ENCODE results near the gene CPZ. TPM values are rescaled to one million over a fixed set of nuclear protein-coding genes. Genes with fewer than 3 reads are reported as not detected.

The CPZ gene
- total and polyA plus RNA-seq, 2 donors: 54.1 to 86.5 TPM

DNA sequence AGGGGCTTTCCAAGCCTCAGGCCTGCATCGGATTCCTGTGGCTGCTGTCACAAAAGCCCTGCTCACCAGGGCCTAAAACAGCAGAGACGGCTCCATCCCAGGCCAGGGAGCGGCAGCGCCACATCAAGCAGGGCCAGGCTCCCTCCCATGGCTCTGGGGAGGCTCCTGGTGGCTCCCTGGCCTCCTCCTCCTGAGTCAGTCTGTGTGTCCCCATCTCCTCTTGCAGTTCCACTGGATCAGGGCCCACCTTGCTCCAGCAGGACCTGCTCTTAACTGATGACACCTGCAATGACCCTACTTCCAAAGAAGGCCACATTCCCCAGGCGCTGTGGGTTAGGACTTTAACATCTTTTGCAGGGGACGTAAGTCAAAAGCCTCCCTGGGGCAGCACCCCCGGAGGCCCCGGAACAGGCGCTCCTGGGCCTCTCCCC is 51.9 kb downstream of the CPZ start:
- H3K4me1 ChIP-seq (ENCODE audit: insufficient read depth): no peaks in the 10 kb centered on the region
- 82% methylated on average over 9 of the region's 9 CpGs for WGBS
- no peak overlapping the region for H3K4me3 ChIP-seq (ENCODE audit: low read depth, low read length)
- H3K36me3 ChIP-seq (ENCODE audit: insufficient read depth): no peaks in the 10 kb centered on the region
- DNase-seq (ENCODE audit: extremely low spot score): no peak
- no peak overlapping the region for H3K27ac ChIP-seq (ENCODE audit: low read depth)

DNA sequence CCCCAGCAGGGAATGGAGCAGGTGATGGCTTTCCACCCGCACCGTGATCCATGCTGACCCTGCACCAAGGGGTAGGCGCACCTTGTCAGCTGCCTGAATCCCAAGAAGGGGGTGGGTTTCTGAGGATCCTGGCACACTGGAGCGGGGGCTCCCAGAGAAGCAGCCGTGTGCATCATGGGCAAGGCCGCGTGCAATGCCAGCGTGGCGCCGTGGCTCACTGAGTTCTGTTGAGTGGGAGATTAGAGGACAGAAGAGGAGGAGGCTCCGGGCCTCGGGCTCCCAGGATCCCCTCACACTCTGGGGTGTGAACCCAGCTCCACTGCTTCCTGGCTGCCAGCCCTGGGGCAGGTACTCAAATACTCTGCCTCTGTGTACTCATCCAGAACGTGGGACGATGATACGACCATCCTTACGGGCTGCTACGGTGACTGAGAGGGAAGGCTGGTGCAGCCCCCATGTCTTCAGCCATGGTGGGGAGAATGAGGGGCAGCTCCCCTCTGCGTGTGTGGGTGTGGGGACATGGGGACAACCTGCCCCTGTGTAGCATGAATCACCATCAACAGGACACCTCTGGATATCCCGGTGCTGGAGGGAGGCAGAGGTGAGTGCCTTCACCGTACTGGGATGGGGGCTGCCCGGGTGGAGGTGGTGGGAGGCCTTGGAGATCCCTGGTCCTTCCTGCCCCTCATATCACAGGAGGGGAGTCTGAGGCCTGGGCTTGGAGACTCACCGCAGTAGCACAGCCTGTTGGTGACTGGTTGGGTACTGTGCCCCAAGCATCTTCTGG is 52.6 kb downstream of the CPZ start:
- H3K4me1 ChIP-seq (ENCODE audit: insufficient read depth): no peaks in the 10 kb centered on the region
- H3K36me3 ChIP-seq (ENCODE audit: insufficient read depth): no peaks in the 10 kb centered on the region
- WGBS: 90% methylated on average over 22 of the region's 22 CpGs
- H3K27ac ChIP-seq (ENCODE audit: low read depth): no peak overlapping the region
- DNase-seq (ENCODE audit: extremely low spot score): no peak
- no peak overlapping the region for H3K4me3 ChIP-seq (ENCODE audit: low read depth, low read length)

DNA sequence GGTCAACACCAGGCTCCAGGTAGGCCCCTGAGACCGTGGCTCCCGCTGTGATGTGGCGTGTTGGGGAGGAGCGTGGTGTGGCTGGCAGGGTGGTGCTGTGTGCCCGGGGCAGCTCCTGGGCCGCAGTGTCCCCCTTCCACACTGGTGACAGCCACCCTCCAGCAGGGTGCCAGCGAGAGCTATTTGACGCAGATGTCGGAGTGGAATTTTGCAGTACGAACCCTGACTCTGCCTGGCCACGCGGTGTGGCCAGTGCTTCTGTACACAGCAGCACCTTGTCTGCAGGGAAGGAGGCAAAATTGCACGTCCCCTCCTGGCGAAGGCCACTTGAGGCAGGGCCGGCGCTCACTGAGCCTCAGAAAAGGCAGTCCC is 53.2 kb downstream of the CPZ start:
- no peak for DNase-seq (ENCODE audit: extremely low spot score)
- Histone ChIP-seq H3K36me3 (ENCODE audit: insufficient read depth) (no peaks in the 10 kb centered on the region), H3K4me1 (ENCODE audit: insufficient read depth) (no peaks in the 10 kb centered on the region), H3K27ac (ENCODE audit: low read depth) (no peak overlapping the region), H3K4me3 (ENCODE audit: low read depth, low read length) (no peak overlapping the region)
- WGBS: 80% methylated on average over 16 of the region's 16 CpGs

DNA sequence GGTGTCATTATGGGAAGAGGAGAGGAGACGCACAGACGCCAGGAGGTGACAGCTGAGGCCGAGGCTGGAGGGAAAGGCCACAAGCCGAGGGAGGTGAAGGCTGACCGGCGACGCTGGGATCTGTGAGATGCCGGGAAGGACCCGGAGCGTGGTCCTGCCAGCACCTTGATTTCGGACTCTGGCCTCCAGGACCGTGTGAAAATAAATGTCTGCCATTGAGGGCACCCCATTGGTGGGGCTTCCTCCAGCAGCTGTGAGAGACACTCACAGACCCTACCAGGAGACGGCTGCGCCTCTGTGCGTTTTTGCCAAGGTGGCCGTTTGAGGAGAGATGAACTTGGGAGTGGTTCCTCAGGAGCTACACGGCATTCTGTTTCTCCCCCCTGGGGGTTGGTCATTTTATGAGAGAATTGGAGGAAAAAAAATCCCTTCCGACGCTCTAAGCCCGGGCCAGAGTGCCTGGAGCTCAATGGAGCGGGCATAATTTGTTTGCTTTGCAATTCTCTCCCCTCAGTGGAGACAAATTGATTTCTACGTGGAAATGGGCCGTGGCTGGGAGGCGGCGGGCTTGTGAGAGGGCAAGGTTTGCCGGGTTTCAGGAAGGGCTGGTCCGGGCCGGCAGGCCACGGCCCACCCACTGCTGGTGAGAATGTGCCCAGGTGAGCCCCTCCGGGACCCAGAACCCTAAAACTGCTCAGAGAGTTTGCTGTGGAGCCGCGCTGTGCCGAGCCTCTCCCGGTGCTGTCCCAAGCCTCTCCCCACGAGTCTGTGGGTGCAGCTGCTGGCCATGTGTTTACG is 53.9 kb downstream of the CPZ start:
- H3K36me3 ChIP-seq (ENCODE audit: insufficient read depth): no peaks in the 10 kb centered on the region
- DNase-seq (ENCODE audit: extremely low spot score): no peak
- no peak overlapping the region for H3K27ac ChIP-seq (ENCODE audit: low read depth)
- no peaks in the 10 kb centered on the region for H3K4me1 ChIP-seq (ENCODE audit: insufficient read depth)
- 74% methylated on average over 36 of the region's 36 CpGs for WGBS
- H3K4me3 ChIP-seq (ENCODE audit: low read depth, low read length): no peak overlapping the region

DNA sequence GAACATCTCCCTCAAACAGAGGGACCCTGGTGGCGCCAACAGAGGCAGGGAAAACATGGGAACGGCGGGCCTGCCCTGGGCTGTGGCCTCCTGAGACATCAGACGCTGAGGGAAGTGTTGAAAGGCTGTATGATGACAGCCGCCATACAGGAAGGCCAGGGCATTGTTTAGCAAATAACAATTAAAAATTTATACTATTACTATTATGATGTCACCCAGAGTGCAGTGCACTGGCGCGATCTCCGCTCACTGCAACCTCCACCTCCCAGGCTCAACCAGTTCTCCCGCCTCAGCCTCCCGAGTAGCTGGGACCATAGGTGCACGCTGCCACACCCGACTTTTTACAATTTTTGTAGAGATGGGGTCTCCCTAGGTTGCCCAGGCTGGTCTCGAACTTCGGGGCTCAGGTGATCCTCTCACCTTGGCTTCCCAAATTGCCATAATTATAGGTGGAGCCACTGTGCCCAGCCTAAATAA is 54.6 kb downstream of the CPZ start:
- Histone ChIP-seq H3K36me3 (ENCODE audit: insufficient read depth) (no peaks in the 10 kb centered on the region), H3K4me1 (ENCODE audit: insufficient read depth) (no peaks in the 10 kb centered on the region), H3K27ac (ENCODE audit: low read depth) (no peak overlapping the region), H3K4me3 (ENCODE audit: low read depth, low read length) (no peak overlapping the region)
- 85% methylated on average over 14 of the region's 14 CpGs for whole genome bisulfite sequencing
- DNase-seq (ENCODE audit: extremely low spot score): no peak

DNA sequence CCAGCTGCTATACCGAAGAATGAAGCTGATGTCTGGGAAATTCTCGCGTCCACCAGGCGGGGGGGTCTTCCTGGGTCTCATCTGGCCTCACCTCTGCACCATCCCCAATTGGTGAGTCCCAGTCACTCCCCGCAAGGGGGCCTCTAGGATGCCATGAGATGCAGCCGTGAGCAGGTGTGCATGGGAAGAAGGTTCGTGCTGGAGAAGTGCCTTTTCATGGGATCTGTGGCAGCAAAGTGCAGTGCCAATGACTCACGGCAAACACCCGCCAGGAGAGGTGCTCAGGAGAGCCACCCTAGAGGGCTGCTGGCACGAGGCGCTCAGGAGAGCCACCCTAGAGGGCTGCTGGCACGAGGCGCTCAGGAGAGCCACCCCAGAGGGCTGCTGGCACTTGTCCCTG is 55.1 kb downstream of the CPZ start:
- Histone ChIP-seq H3K4me3 (ENCODE audit: low read depth, low read length) (no peak overlapping the region), H3K36me3 (ENCODE audit: insufficient read depth) (no peaks in the 10 kb centered on the region), H3K4me1 (ENCODE audit: insufficient read depth) (no peaks in the 10 kb centered on the region), H3K27ac (ENCODE audit: low read depth) (no peak overlapping the region)
- no peak for DNase-seq (ENCODE audit: extremely low spot score)
- WGBS: 75% methylated on average over 13 of the region's 13 CpGs

DNA sequence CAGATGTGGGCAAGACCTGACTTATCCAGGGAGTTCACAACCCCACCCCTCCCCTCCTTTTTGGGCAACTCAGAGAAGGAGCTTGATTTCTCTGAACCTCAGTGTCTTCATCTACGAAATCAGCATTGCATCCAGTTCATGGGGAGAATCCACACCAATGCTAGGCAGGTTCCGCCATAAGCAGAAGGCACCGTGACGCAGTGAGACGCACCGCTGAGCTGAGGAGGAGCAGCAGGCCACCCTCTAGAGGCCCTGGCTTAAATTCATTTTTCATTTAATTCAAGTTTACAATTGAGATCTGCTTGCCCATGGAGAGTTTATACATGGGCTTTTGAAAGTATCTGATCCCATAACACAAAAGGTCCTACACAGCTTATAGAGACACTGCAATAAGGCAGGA is 55.7 kb downstream of the CPZ start:
- no peak overlapping the region for H3K27ac ChIP-seq (ENCODE audit: low read depth)
- H3K4me1 ChIP-seq (ENCODE audit: insufficient read depth): no peaks in the 10 kb centered on the region
- no peak for DNase-seq (ENCODE audit: extremely low spot score)
- 90% methylated on average over 6 of the region's 6 CpGs for WGBS
- no peak overlapping the region for H3K4me3 ChIP-seq (ENCODE audit: low read depth, low read length)
- no peaks in the 10 kb centered on the region for H3K36me3 ChIP-seq (ENCODE audit: insufficient read depth)

DNA sequence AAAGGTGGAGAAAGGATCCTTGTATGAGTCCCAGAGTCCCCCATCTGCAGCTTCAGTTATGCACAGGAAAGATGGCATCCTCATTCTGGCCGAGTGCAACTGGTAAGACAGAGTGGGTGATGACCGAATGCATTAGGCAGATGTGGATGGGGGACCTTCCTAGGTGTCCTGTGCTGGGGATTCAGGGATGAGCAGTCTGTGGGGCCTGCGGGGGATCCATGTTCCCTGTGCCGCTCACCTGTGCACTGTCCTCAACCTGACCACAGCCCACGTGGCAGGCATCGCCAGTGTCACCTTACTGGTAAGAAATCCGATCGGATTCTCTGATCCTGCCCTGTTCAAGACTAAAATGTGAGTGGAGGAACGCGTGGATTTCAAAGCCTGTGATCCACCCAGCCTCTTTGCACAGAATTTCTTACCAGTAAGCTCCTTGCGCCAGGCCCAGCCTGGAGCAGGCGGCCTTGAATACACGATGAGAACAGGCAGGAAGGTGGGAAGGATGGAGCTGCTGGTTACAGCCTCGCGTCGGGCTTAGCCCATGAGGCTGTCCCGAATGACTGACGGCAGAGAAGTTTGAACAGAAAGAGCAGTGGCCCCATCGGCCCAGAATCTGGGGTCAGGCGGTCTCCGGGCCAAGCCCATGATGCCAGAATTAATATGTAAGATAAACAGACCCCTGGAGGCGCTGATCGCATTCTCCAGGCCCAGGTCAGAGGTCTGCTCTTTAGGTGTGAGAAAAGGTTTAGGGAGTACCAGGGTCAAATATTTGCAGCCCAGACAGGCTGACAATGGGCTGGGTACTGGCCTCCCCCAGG is 56.5 kb downstream of the CPZ start:
- no peak overlapping the region for H3K4me3 ChIP-seq (ENCODE audit: low read depth, low read length)
- no peaks in the 10 kb centered on the region for H3K4me1 ChIP-seq (ENCODE audit: insufficient read depth)
- no peaks in the 10 kb centered on the region for H3K36me3 ChIP-seq (ENCODE audit: insufficient read depth)
- 57% methylated on average over 23 of the region's 23 CpGs for WGBS
- no peak overlapping the region for H3K27ac ChIP-seq (ENCODE audit: low read depth)
- DNase-seq (ENCODE audit: extremely low spot score): no peak

DNA sequence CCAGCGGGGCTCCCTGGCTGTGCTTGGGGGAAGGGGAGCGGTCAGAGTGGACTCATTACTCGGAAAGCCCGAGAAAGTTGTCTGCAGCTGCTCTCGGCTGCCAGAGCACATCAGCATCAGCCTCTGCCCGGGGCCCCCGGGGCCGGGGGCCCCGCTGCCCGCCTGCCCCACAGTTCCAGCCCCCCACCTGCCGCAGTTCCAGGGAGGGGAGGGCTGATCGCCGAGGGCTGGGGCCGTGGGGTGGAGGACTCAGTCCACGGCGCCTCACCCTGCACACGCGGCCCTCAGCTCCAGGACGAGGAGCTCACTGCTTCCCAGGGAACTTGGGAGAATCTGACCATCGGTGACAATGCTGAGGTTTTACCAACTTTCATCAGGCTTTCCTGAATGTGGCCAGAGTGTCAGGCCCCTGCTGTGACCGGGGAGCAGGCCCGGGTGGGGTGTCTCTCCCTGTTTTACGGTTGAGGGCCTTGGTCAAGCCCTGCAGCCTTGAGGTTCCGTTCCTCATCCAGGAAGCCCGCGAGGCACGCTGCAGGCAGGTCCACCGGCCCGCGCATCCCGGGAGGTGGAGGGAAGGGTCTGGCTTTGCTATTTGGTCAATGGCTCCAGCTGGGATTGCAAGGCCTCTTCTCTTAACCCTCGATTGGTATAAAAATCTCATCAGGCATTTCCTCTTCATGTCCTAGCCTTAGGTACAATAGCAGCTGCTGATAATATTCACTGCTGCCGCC is 57.2 kb downstream of the CPZ start:
- 36% methylated on average over 32 of the region's 33 CpGs for WGBS
- no peaks in the 10 kb centered on the region for H3K36me3 ChIP-seq (ENCODE audit: insufficient read depth)
- H3K27ac ChIP-seq (ENCODE audit: low read depth): no peak overlapping the region
- no peak for DNase-seq (ENCODE audit: extremely low spot score)
- H3K4me1 ChIP-seq (ENCODE audit: insufficient read depth): no peaks in the 10 kb centered on the region
- no peak overlapping the region for H3K4me3 ChIP-seq (ENCODE audit: low read depth, low read length)

DNA sequence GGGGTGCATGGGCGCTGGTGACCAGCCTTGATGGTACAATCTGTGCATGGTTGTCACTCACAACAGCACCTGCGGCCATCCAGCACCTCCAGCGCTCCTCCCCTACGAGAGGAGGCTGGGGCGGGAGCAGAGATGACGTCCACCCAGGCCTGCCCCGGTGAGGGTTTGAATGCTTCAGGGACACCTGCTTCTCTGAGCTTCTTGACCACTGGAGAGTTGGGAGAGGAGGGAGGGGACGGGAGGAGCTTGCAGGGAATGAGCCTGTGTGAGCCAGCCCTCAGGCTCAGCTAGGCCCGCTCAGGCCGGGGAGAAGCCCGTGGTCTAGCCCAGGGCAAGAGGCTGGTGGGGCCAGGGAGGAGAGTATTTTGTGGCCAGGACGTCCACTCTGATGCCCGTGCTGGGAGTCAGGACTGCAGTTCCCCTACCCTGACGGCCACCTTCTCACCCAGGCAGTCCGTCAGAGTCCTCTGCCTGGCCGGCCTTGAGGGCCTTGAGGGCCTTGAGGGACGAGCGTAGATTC is 59.2 kb downstream of the CPZ start:
- 81% methylated on average over 18 of the region's 18 CpGs for WGBS
- no peak for DNase-seq (ENCODE audit: extremely low spot score)
- H3K4me1 ChIP-seq (ENCODE audit: insufficient read depth): no peaks in the 10 kb centered on the region
- no peaks in the 10 kb centered on the region for H3K36me3 ChIP-seq (ENCODE audit: insufficient read depth)
- no peak overlapping the region for H3K27ac ChIP-seq (ENCODE audit: low read depth)
- H3K4me3 ChIP-seq (ENCODE audit: low read depth, low read length): no peak overlapping the region

DNA sequence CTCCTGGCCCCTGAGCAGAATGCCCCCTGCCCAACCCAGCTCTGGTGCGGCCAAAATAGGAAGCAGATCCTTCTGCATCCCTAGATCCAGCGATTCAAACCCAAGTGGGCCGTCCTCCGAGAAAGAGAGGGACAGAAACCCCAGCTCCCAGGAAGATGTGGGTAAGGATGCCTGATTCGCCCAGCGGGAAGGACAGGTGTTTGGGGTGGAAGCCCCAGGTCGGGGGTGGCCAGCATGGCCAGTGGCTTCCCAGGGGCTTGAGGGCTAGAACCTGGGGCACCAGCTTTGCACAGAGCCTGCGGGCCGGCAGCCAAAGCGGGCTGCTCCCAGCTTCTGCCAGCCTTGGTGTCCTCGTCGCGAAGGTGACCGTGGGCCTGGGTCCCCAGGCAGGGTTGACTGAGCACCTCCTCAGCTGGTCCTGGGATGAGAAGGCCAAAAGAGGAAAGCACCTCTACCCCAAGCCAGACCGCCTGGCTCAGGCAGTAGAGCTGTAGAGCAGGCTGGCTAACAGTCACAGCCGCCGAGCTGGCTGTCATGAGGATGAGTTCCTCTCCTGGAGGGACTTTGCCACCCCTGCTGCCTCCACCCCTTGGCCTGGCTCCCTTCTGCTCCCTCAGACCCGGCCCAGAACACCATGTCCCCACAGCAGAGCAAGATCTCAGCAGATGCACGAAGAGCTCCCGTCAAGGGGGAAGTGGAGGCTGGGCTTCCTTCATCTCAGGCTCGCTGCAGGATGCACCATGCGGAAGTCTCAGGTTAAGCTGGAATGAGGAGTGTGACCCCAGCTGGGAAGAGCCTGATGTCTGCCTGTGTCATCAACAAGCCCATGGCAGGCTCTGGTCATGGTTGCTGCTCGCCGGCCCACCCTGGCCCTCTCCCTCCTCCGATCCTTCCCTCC is 59.9 kb downstream of the CPZ start:
- Histone ChIP-seq H3K4me1 (ENCODE audit: insufficient read depth) (no peaks in the 10 kb centered on the region), H3K36me3 (ENCODE audit: insufficient read depth) (no peaks in the 10 kb centered on the region), H3K4me3 (ENCODE audit: low read depth, low read length) (no peak overlapping the region), H3K27ac (ENCODE audit: low read depth) (no peak overlapping the region)
- 77% methylated on average over 25 of the region's 25 CpGs for WGBS
- DNase-seq (ENCODE audit: extremely low spot score): no peak

DNA sequence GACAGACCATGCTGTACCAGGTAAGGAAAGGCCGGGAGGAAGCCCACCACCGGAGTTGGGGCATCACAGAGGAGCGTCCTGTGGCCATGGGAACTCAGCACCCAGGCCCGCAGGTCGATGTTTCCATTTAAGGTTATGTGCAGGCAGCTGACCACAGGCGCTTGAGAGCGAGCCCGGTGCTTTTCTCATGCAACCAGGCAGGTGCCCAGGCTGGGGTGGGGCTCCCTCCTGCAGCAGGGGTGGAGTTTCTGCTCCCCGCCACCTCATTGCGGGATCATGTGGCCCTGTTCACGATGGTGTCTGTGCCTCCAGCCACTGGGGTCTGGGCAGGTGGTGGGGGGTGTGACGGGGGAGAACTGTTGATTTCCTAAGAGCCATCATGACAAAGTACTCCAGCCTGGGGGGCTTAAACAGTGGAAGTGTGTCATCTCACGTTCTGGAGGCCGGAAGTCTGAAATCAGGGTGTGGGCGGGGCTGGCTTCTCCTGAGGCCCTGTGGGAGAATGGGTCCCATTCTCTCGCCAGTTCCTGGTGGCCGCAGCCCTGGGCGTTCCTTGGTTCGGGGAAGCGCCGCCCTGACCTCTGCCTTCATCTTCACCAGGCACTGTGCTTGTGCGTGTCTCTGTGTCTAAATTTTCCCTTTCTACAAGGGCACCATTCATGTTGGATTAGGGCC is 60.9 kb downstream of the CPZ start:
- 75% methylated on average over 22 of the region's 22 CpGs for WGBS
- DNase-seq (ENCODE audit: extremely low spot score): no peak
- Histone ChIP-seq H3K27ac (ENCODE audit: low read depth) (no peak overlapping the region), H3K4me3 (ENCODE audit: low read depth, low read length) (no peak overlapping the region), H3K36me3 (ENCODE audit: insufficient read depth) (no peaks in the 10 kb centered on the region), H3K4me1 (ENCODE audit: insufficient read depth) (no peaks in the 10 kb centered on the region)
